GM12878 (cell line): ENCODE data around the gene GALNTL6.

Source experiments
- CHD2 ChIP-seq: IDR thresholded peaks from 2 replicates; pipeline ENCODE4 v1.6.1; 2011; ENCODE audit warnings: low read depth, low read length, improper control_type of control experiment, borderline replicate concordance
- EGR1 ChIP-seq, 2 experiments: IDR thresholded peaks; 1 replicate in 1 of 2; 2 replicates in 1 of 2; pipeline ENCODE4 v1.6.1; 2011 to 2012; ENCODE audit warnings: low read depth in 2 of 2, low read length in 2 of 2, borderline replicate concordance in 1 of 2, mild to moderate bottlenecking in 1 of 2, moderate library complexity in 1 of 2
- POLR2AphosphoS5 ChIP-seq: IDR thresholded peaks from 2 replicates; pipeline ENCODE4 v1.6.1; 2011; ENCODE audit warnings: mild to moderate bottlenecking, low read length, inconsistent platforms
- TAF1 ChIP-seq: IDR thresholded peaks from 2 replicates; pipeline ENCODE4 v1.6.1; 2011; ENCODE audit warnings: mild to moderate bottlenecking, low read depth, low read length, borderline replicate concordance
- ZNF24 ChIP-seq: fragments of 450-650 bp; IDR thresholded peaks from 2 replicates; pipeline ENCODE4 v1.6.1; 2017; ENCODE audit warnings: antibody characterized with exemption, mild to moderate bottlenecking
- TF ChIP-seq, protein P1 (sequence below): fragments of 450-650 bp; IDR thresholded peaks from 2 replicates; pipeline ENCODE4 v1.6.1; 2017; ENCODE audit warnings: antibody characterized with exemption, mild to moderate bottlenecking, moderate library complexity
- TF ChIP-seq, protein P2 (sequence below): IDR thresholded peaks from 2 replicates; pipeline ENCODE4 v1.6.1; 2012; ENCODE audit warnings: mild to moderate bottlenecking, low read depth, low read length

GRCh38 chr4:172838111-172838510 is 1024.9 kb downstream of the GALNTL6 start:
- TF ChIP-seq, protein P1, sequence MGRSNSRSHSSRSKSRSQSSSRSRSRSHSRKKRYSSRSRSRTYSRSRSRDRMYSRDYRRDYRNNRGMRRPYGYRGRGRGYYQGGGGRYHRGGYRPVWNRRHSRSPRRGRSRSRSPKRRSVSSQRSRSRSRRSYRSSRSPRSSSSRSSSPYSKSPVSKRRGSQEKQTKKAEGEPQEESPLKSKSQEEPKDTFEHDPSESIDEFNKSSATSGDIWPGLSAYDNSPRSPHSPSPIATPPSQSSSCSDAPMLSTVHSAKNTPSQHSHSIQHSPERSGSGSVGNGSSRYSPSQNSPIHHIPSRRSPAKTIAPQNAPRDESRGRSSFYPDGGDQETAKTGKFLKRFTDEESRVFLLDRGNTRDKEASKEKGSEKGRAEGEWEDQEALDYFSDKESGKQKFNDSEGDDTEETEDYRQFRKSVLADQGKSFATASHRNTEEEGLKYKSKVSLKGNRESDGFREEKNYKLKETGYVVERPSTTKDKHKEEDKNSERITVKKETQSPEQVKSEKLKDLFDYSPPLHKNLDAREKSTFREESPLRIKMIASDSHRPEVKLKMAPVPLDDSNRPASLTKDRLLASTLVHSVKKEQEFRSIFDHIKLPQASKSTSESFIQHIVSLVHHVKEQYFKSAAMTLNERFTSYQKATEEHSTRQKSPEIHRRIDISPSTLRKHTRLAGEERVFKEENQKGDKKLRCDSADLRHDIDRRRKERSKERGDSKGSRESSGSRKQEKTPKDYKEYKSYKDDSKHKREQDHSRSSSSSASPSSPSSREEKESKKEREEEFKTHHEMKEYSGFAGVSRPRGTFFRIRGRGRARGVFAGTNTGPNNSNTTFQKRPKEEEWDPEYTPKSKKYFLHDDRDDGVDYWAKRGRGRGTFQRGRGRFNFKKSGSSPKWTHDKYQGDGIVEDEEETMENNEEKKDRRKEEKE, result no peak
- TF ChIP-seq CHD2 (no peak), EGR1 (IDR thresholded peaks at IDR 0.05; ENCODE audit: borderline replicate concordance in 1 of 2, low read depth in 2 of 2, low read length in 2 of 2) (no peak), TAF1 (no peak), ZNF24 (no peak), POLR2AphosphoS5 (no peak)
- TF ChIP-seq, protein P2, sequence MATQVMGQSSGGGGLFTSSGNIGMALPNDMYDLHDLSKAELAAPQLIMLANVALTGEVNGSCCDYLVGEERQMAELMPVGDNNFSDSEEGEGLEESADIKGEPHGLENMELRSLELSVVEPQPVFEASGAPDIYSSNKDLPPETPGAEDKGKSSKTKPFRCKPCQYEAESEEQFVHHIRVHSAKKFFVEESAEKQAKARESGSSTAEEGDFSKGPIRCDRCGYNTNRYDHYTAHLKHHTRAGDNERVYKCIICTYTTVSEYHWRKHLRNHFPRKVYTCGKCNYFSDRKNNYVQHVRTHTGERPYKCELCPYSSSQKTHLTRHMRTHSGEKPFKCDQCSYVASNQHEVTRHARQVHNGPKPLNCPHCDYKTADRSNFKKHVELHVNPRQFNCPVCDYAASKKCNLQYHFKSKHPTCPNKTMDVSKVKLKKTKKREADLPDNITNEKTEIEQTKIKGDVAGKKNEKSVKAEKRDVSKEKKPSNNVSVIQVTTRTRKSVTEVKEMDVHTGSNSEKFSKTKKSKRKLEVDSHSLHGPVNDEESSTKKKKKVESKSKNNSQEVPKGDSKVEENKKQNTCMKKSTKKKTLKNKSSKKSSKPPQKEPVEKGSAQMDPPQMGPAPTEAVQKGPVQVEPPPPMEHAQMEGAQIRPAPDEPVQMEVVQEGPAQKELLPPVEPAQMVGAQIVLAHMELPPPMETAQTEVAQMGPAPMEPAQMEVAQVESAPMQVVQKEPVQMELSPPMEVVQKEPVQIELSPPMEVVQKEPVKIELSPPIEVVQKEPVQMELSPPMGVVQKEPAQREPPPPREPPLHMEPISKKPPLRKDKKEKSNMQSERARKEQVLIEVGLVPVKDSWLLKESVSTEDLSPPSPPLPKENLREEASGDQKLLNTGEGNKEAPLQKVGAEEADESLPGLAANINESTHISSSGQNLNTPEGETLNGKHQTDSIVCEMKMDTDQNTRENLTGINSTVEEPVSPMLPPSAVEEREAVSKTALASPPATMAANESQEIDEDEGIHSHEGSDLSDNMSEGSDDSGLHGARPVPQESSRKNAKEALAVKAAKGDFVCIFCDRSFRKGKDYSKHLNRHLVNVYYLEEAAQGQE, result no peak
